H9 (cell line): ENCODE data around the gene TRIB2. TPM values are rescaled to one million over a fixed set of nuclear protein-coding genes. Genes with fewer than 3 reads are reported as not detected.

Experiments
- DNase-seq: peaks from one replicate; pipeline ENCODE4 v3.0.0-alpha.2; 2017
- H2AFZ ChIP-seq: one replicate; pipeline ENCODE4 v1.6.1; 2013; ENCODE audit warnings: mild to moderate bottlenecking, low read length, control low read depth, moderate library complexity
- H2AK5ac ChIP-seq: 2 replicates; pipeline ENCODE4 v1.6.1; 2013; ENCODE audit warnings: low read length, control low read depth, mixed read lengths; ENCODE audit not compliant: insufficient read length
- H2BK120ac ChIP-seq: one replicate; pipeline ENCODE4 v1.6.1; 2013; ENCODE audit warnings: low read depth, mild to moderate bottlenecking, low read length, control low read depth, inconsistent platforms; ENCODE audit not compliant: poor library complexity, severe bottlenecking
- H2BK12ac ChIP-seq: 2 replicates; pipeline ENCODE4 v1.6.1; 2013; ENCODE audit warnings: low read length, control low read depth, mixed read lengths, low read depth; ENCODE audit not compliant: insufficient read length
- H2BK15ac ChIP-seq: 2 replicates; pipeline ENCODE4 v1.6.1; 2013; ENCODE audit warnings: low read depth, low read length, control low read depth
- H2BK20ac ChIP-seq: one replicate; pipeline ENCODE4 v1.6.1; 2013; ENCODE audit warnings: low read depth, mild to moderate bottlenecking, low read length, control low read depth, inconsistent platforms; ENCODE audit not compliant: poor library complexity, severe bottlenecking
- H2BK5ac ChIP-seq: 2 replicates; pipeline ENCODE4 v1.6.1; 2013; ENCODE audit warnings: low read length, control low read depth, mixed read lengths; ENCODE audit not compliant: insufficient read length
- H3K14ac ChIP-seq: 2 replicates; pipeline ENCODE4 v1.6.1; 2013; ENCODE audit warnings: low read length, control low read depth; ENCODE audit not compliant: insufficient read depth
- H3K18ac ChIP-seq: 2 replicates; pipeline ENCODE4 v1.6.1; 2013; ENCODE audit warnings: low read depth, mild to moderate bottlenecking, mixed read lengths, low read length, control low read depth; ENCODE audit not compliant: insufficient read length
- H3K23ac ChIP-seq: 2 replicates; pipeline ENCODE4 v1.6.1; 2013; ENCODE audit warnings: low read length, control low read depth, mixed read lengths, low read depth; ENCODE audit not compliant: insufficient read length
- H3K23me2 ChIP-seq: 2 replicates; pipeline ENCODE4 v1.6.1; 2013; ENCODE audit warnings: low read depth, mild to moderate bottlenecking, mixed read lengths, low read length, control low read depth; ENCODE audit not compliant: insufficient read length, poor library complexity, severe bottlenecking
- H3K27ac ChIP-seq: 2 replicates; pipeline ENCODE4 v1.5.1; 2013; ENCODE audit warnings: low read length, control low read depth, mixed read lengths, low read depth; ENCODE audit not compliant: insufficient read length
- H3K27me3 ChIP-seq: 2 replicates; pipeline ENCODE4 v1.6.1; 2013; ENCODE audit warnings: low read length, control low read depth, inconsistent platforms; ENCODE audit not compliant: insufficient read depth
- H3K4ac ChIP-seq: 2 replicates; pipeline ENCODE4 v1.6.1; 2013; ENCODE audit warnings: low read depth, mild to moderate bottlenecking, control low read depth, inconsistent platforms, low read length, moderate library complexity
- H3K4me1 ChIP-seq: 2 replicates; pipeline ENCODE4 v1.6.1; 2013; ENCODE audit warnings: low read length, control low read depth, inconsistent platforms; ENCODE audit not compliant: insufficient read depth
- H3K4me2 ChIP-seq: 2 replicates; pipeline ENCODE4 v1.6.1; 2013; ENCODE audit warnings: low read length, control low read depth, mixed read lengths; ENCODE audit not compliant: insufficient read length, insufficient read depth
- H3K56ac ChIP-seq: 2 replicates; pipeline ENCODE4 v1.6.1; 2013; ENCODE audit warnings: low read depth, mild to moderate bottlenecking, mixed read lengths, low read length, control low read depth; ENCODE audit not compliant: insufficient read length
- H3K79me1 ChIP-seq: 2 replicates; pipeline ENCODE4 v1.6.1; 2013; ENCODE audit warnings: low read depth, mild to moderate bottlenecking, moderate library complexity, low read length, control low read depth, inconsistent platforms; ENCODE audit not compliant: insufficient read depth, poor library complexity, severe bottlenecking
- H3K79me2 ChIP-seq: 2 replicates; pipeline ENCODE4 v1.6.1; 2013; ENCODE audit warnings: low read length, control low read depth, inconsistent platforms; ENCODE audit not compliant: insufficient read depth
- H3K9ac ChIP-seq: 2 replicates; pipeline ENCODE4 v1.6.1; 2013; ENCODE audit warnings: low read length, control low read depth, mixed read lengths; ENCODE audit not compliant: insufficient read length; ENCODE audit errors: extremely low read depth
- H3K9me3 ChIP-seq: one replicate; pipeline ENCODE4 v1.6.1; 2013; ENCODE audit warnings: low read depth, low read length, inconsistent platforms; ENCODE audit not compliant: control insufficient read depth
- H3T11ph ChIP-seq: one replicate; pipeline ENCODE4 v1.6.1; 2013; ENCODE audit warnings: mild to moderate bottlenecking, low read length, control low read depth, inconsistent platforms
- H4K20me1 ChIP-seq: one replicate; pipeline ENCODE4 v1.6.1; 2013; ENCODE audit not compliant: control insufficient read depth, insufficient read length, insufficient read depth
- H4K5ac ChIP-seq: 2 replicates; pipeline ENCODE4 v1.6.1; 2013; ENCODE audit warnings: low read depth, mild to moderate bottlenecking, mixed read lengths, low read length, control low read depth; ENCODE audit not compliant: insufficient read length
- H4K8ac ChIP-seq: replicated peaks from 2 replicates; pipeline ENCODE4 v1.6.1; 2013; ENCODE audit warnings: low read length, control low read depth, mixed read lengths, low read depth; ENCODE audit not compliant: insufficient read length
- H4K91ac ChIP-seq: 2 replicates; pipeline ENCODE4 v1.6.1; 2013; ENCODE audit warnings: low read depth, mild to moderate bottlenecking, moderate library complexity, mixed read lengths, low read length, control low read depth; ENCODE audit not compliant: insufficient read length
- H3K27ac Mint-ChIP-seq, 3 experiments: 2 replicates in 2 of 3; 3 replicates in 1 of 3; pipeline ENCODE4 v1.8.0; 2020 to 2021; ENCODE audit warnings: mixed read lengths in 3 of 3, mild to moderate bottlenecking in 1 of 3, moderate library complexity in 1 of 3
- H3K27me3 Mint-ChIP-seq: 2 replicates; pipeline ENCODE4 v1.8.0; 2021; ENCODE audit warnings: low read depth, mild to moderate bottlenecking, moderate library complexity, mixed read lengths
- H3K36me3 Mint-ChIP-seq, 3 experiments: 2 replicates in 2 of 3; 3 replicates in 1 of 3; pipeline ENCODE4 v1.8.0; 2020 to 2021; ENCODE audit warnings: low read depth in 3 of 3, mixed read lengths in 3 of 3; ENCODE audit not compliant: insufficient read depth in 1 of 3
- H3K4me1 Mint-ChIP-seq, 2 experiments: 2 replicates each; pipeline ENCODE4 v1.8.0; 2020; ENCODE audit warnings: mixed read lengths in 2 of 2
- H3K4me3 Mint-ChIP-seq, 2 experiments: 2 replicates in 1 of 2; 3 replicates in 1 of 2; pipeline ENCODE4 v1.8.0; 2020 to 2021; ENCODE audit warnings: mild to moderate bottlenecking in 2 of 2, mixed read lengths in 2 of 2, moderate library complexity in 1 of 2
- H3K9me3 Mint-ChIP-seq, 2 experiments: 2 replicates in 1 of 2; 3 replicates in 1 of 2; pipeline ENCODE4 v1.8.0; 2020; ENCODE audit warnings: mild to moderate bottlenecking in 2 of 2, mixed read lengths in 2 of 2, moderate library complexity in 1 of 2
- CTCF ChIP-seq: fragments of 200-600 bp; sonication (generic); conservative IDR thresholded peaks from 3 replicates; pipeline ENCODE4 v1.8.0; 2021; ENCODE audit warnings: antibody characterized with exemption, mild to moderate bottlenecking
- WGBS: extraction: QIAGEN DNeasy Blood & Tissue Kit; methylation state at CpG from one replicate; pipeline ENCODE4 v1.1.7; 2013; ENCODE audit warnings: missing lambda C conversion rate, low lambda C conversion rate, mixed read lengths; ENCODE audit not compliant: insufficient read length; ENCODE audit errors: extremely low coverage; 5-methylcytosine and 5-hydroxymethylcytosine counted together
- total RNA-seq: library from RNA; stranded (reverse); gene quantifications from 2 replicates; pipeline ENCODE4 v1.2.1, GENCODE V29; 2021

TRIB2 gene
- total RNA-seq, 1 experiment from 2014 or later, result 41.9 TPM

GRCh38 chr2:12694990-12695774 is 21.6 kb upstream of the TRIB2 start:
- no peak overlapping the region for H2BK120ac ChIP-seq
- H3K79me2 ChIP-seq, result no peaks in the 10 kb centered on the region
- H3K14ac ChIP-seq, result no peak overlapping the region
- no peak overlapping the region for H2AFZ ChIP-seq
- no peaks in the 10 kb centered on the region for H3K4me1 ChIP-seq
- Mint-ChIP-seq H3K27me3 (no peaks in the 10 kb centered on the region), H3K27ac (no peak overlapping the region), H3K4me3 (no peak overlapping the region), H3K9me3 (peaks cover 25 to 38% of the 10 kb centered on the region in 2 experiments), H3K4me1 (no peaks in the 10 kb centered on the region), H3K36me3 (peaks cover 8 to 31% (median 16%) of the 10 kb centered on the region in 3 experiments)
- no peak for DNase-seq
- no CpG with 5 or more reads among the region's 1 CpG for WGBS
- no peak overlapping the region for H3K56ac ChIP-seq
- H3T11ph ChIP-seq, result no peak overlapping the region
- no peak overlapping the region for H2BK12ac ChIP-seq
- no peak overlapping the region for H3K18ac ChIP-seq
- H2BK20ac ChIP-seq, result no peak overlapping the region
- H4K91ac ChIP-seq, result no peak overlapping the region
- H2BK15ac ChIP-seq, result no peak overlapping the region
- no peaks in the 10 kb centered on the region for H3K23me2 ChIP-seq
- no peaks in the 10 kb centered on the region for H3K9me3 ChIP-seq
- H3K27ac ChIP-seq, result no peak overlapping the region
- no peak overlapping the region for H2BK5ac ChIP-seq
- no peak overlapping the region for H2AK5ac ChIP-seq
- no peak overlapping the region for H3K9ac ChIP-seq
- no peak overlapping the region for H4K5ac ChIP-seq
- no peak for TF ChIP-seq CTCF
- no peaks in the 10 kb centered on the region for H3K79me1 ChIP-seq
- H3K27me3 ChIP-seq, result no peaks in the 10 kb centered on the region
- H3K23ac ChIP-seq, result no peak overlapping the region
- H4K20me1 ChIP-seq, result no peaks in the 10 kb centered on the region
- no peak overlapping the region for H3K4ac ChIP-seq
- H4K8ac ChIP-seq, result no peak overlapping the region
- no peak overlapping the region for H3K4me2 ChIP-seq
